HCT116 (cell line): Measurements from ENCODE around the gene EPHX1. TPM values are rescaled to one million over a fixed set of nuclear protein-coding genes. Genes with fewer than 3 reads are reported as not detected.

Experiments used
- ATAC-seq: fragments of 200-7000 bp; cut with Tn5 transposase; 2 replicates; pipeline ENCODE4 v1.9.1; 2020; ENCODE audit warnings: mild to moderate bottlenecking, moderate library complexity
- BruUV-seq: library from RNA; stranded (reverse); fragments of 400-500 nt; replicated peaks from 2 replicates; lab custom pipeline; 2021; lab: Mats Ljungman, UMichigan
- CTCF ChIA-PET: fragments of 300-600 bp; sonication (Branson Sonifier 250); formaldehyde crosslinking; loops from one replicate; lab custom pipeline; 2021; ENCODE audit warnings: antibody characterized with exemption; lab: Charles Lee
- POLR2A ChIA-PET: fragments of 300-600, 350-600 bp; sonication (Branson Sonifier 250); formaldehyde crosslinking; loops from one replicate; lab custom pipeline; 2021; ENCODE audit warnings: antibody characterized with exemption; lab: Charles Lee
- RAD21 ChIA-PET, 2 experiments: fragments of 300-600 bp; sonication (Branson Sonifier 250); formaldehyde crosslinking; loops; one replicate each; lab custom pipeline; 2023; ENCODE audit warnings: low total read pairs in 2 of 2; ENCODE audit not compliant: uncharacterized antibody in 2 of 2, unreplicated experiment in 2 of 2, low non-redundant PET in 1 of 2; lab: Charles Lee
- DNase-seq: peaks from one replicate; pipeline ENCODE4 v3.0.0-alpha.2; 2010; ENCODE audit warnings: low read depth, low spot score
- H2AFZ ChIP-seq: fragments of 200-600 bp; shearing (Covaris generic), sonication (generic); 2 replicates; pipeline ENCODE4 v1.6.1; 2017; ENCODE audit warnings: low read depth, mixed run types, mixed read lengths, antibody characterized with exemption, low read length; ENCODE audit not compliant: poor library complexity, severe bottlenecking
- H3K27ac ChIP-seq: 2 replicates; pipeline ENCODE4 v1.5.1; 2012; ENCODE audit warnings: low read depth, low read length
- H3K27me3 ChIP-seq: fragments of 200-600 bp; sonication (generic); 2 replicates; pipeline ENCODE4 v1.6.1; 2016; ENCODE audit warnings: mixed run types, low read length, mixed read lengths; ENCODE audit not compliant: insufficient read depth
- H3K36me3 ChIP-seq, 2 experiments: fragments of 200-500 bp in 1 of 2; fragments of 200-600 bp in 1 of 2; sonication (Bioruptor generic) in 1 of 2; sonication (generic) in 1 of 2; 2 replicates each; pipeline versions ENCODE4 v1.5.1 to v1.6.1; 2014 to 2016; ENCODE audit warnings: low read length in 2 of 2, inconsistent platforms in 1 of 2, mixed read lengths in 1 of 2, mixed run types in 1 of 2; ENCODE audit not compliant: insufficient read depth in 2 of 2, control insufficient read depth in 1 of 2
- H3K4me1 ChIP-seq, 2 experiments: fragments of 200-600 bp in 1 of 2; sonication (generic) in 1 of 2; 2 replicates each; pipeline versions ENCODE4 v1.5.1 to v1.6.1; 2012 to 2017; ENCODE audit warnings: low read length in 2 of 2, inconsistent platforms in 1 of 2, mild to moderate bottlenecking in 1 of 2, mixed read lengths in 1 of 2, mixed run types in 1 of 2, moderate library complexity in 1 of 2; ENCODE audit not compliant: insufficient read depth in 2 of 2, control insufficient read depth in 1 of 2
- H3K4me2 ChIP-seq: fragments of 200-600 bp; sonication (generic); 2 replicates; pipeline ENCODE4 v1.6.1; 2017; ENCODE audit warnings: mixed run types, low read length, mixed read lengths
- H3K4me3 ChIP-seq, 2 experiments: fragments of 200-600 bp in 1 of 2; sonication (generic) in 1 of 2; replicated peaks in 1 of 2; 2 replicates each; pipeline ENCODE4 v1.5.1; 2011 to 2016; ENCODE audit warnings: low read length in 2 of 2, control low read depth in 1 of 2, low read depth in 1 of 2, mild to moderate bottlenecking in 1 of 2, mixed read lengths in 1 of 2, mixed run types in 1 of 2
- H3K79me2 ChIP-seq: fragments of 200-600 bp; sonication (generic); 2 replicates; pipeline ENCODE4 v1.6.1; 2017; ENCODE audit warnings: mild to moderate bottlenecking, mixed run types, low read length, moderate library complexity, mixed read lengths; ENCODE audit not compliant: insufficient read depth
- H3K9ac ChIP-seq: fragments of 200-600 bp; sonication (generic); 2 replicates; pipeline ENCODE4 v1.6.1; 2016; ENCODE audit warnings: low read length, mixed read lengths
- H3K9me2 ChIP-seq: fragments of 200-600 bp; sonication (generic), shearing (Covaris generic); 2 replicates; pipeline ENCODE4 v1.6.1; 2017; ENCODE audit warnings: mixed run types, mild to moderate bottlenecking, moderate library complexity; ENCODE audit not compliant: insufficient read depth
- H3K9me3 ChIP-seq, 2 experiments: fragments of 200-500 bp in 1 of 2; fragments of 200-600 bp in 1 of 2; sonication (Bioruptor generic) in 1 of 2; sonication (generic) in 1 of 2; 2 replicates each; pipeline ENCODE4 v1.6.1; 2014 to 2017; ENCODE audit warnings: low read length in 2 of 2, mixed read lengths in 2 of 2, inconsistent platforms in 1 of 2, low read depth in 1 of 2, mild to moderate bottlenecking in 1 of 2, mixed run types in 1 of 2, moderate library complexity in 1 of 2; ENCODE audit not compliant: control insufficient read depth in 1 of 2, insufficient read depth in 1 of 2
- H4K20me1 ChIP-seq: fragments of 200-600 bp; sonication (generic), shearing (Covaris generic); 2 replicates; pipeline ENCODE4 v1.6.1; 2017; ENCODE audit warnings: mixed run types, mild to moderate bottlenecking, moderate library complexity; ENCODE audit not compliant: insufficient read depth
- CEBPB ChIP-seq: IDR thresholded peaks from 2 replicates; pipeline ENCODE4 v1.6.1; 2012; ENCODE audit warnings: low read depth
- EZH2 ChIP-seq: fragments of 200-600 bp; sonication (generic); IDR thresholded peaks from 2 replicates; pipeline ENCODE4 v1.6.1; 2017; ENCODE audit warnings: antibody characterized with exemption, mixed run types
- EZH2phosphoT487 ChIP-seq: fragments of 200-600 bp; IDR thresholded peaks from 2 replicates; pipeline ENCODE4 v1.6.1; 2018; ENCODE audit warnings: antibody characterized with exemption, borderline replicate concordance
- FOSL1 ChIP-seq: IDR thresholded peaks from 2 replicates; pipeline ENCODE4 v1.6.1; 2012; ENCODE audit warnings: low read depth
- POLR2A ChIP-seq: IDR thresholded peaks from 2 replicates; pipeline ENCODE4 v1.7.0; 2011; ENCODE audit warnings: borderline replicate concordance; ENCODE audit not compliant: insufficient read depth, insufficient read length; ENCODE audit errors: extremely low read depth
- SIN3A ChIP-seq: IDR thresholded peaks from 2 replicates; pipeline ENCODE4 v1.6.1; 2012; ENCODE audit warnings: low read depth
- SP1 ChIP-seq: IDR thresholded peaks from 2 replicates; pipeline ENCODE4 v1.6.1; 2012; ENCODE audit warnings: low read depth
- TCF7L2 ChIP-seq: IDR thresholded peaks from 2 replicates; pipeline ENCODE4 v1.7.0; 2011; ENCODE audit warnings: borderline replicate concordance, inconsistent platforms; ENCODE audit not compliant: insufficient read depth, insufficient read length; ENCODE audit errors: extremely low read depth
- YY1 ChIP-seq: IDR thresholded peaks from 2 replicates; pipeline ENCODE4 v1.6.1; 2011; ENCODE audit warnings: low read length, low read depth, moderate library complexity, mild to moderate bottlenecking; ENCODE audit not compliant: insufficient replicate concordance; ENCODE audit errors: extremely low read depth
- ZNF274 ChIP-seq: fragments of 200-500 bp; sonication (Bioruptor generic); IDR thresholded peaks from 2 replicates; pipeline ENCODE4 v1.6.1; 2014; ENCODE audit warnings: mild to moderate bottlenecking, low read depth, low read length, inconsistent platforms
- intact Hi-C: fragments of 100-400 bp; cut with micrococcal nuclease; formaldehyde crosslinking; loops from 2 replicates; pipeline ENCODE4 v1.10.0; 2022
- total RNA-seq: library from RNA; stranded (reverse); gene quantifications from one replicate; pipeline ENCODE4 v1.2.1, GENCODE V29; 2021; ENCODE audit not compliant: unreplicated experiment
- TF ChIP-seq, protein P1 (sequence below), 3 experiments: fragments of 200-600 bp in 1 of 3; sonication (generic) in 1 of 3; IDR thresholded peaks in 2 of 3; conservative IDR thresholded peaks in 1 of 3; 2 replicates each; pipeline ENCODE4 v1.5.1; 2012 to 2017; ENCODE audit warnings: low read depth in 2 of 3, low read length in 2 of 3, antibody characterized with exemption in 1 of 3, borderline replicate concordance in 1 of 3, control low read depth in 1 of 3, mild to moderate bottlenecking in 1 of 3, mixed read lengths in 1 of 3, mixed run types in 1 of 3, moderate library complexity in 1 of 3; ENCODE audit not compliant: insufficient read depth in 1 of 3
- TF ChIP-seq, protein P2 (sequence below): IDR thresholded peaks from 2 replicates; pipeline ENCODE4 v1.6.1; 2012; ENCODE audit warnings: low read depth

Gene EPHX1
- total RNA-seq, 1 experiment from 2014 or later: 44.6 TPM

GRCh38 chr1:225862581-225862950, 52.6 kb downstream of the EPHX1 start:
- BruUV-seq: no TSS peak
- CTCF ChIA-PET: no interaction called here
- Histone ChIP-seq H2AFZ (no peak overlapping the region), H3K27ac (no peak overlapping the region), H3K9ac (no peak overlapping the region), H4K20me1 (no peaks in the 10 kb centered on the region; the same call in 1 of the 2 replicates), H3K9me3 (no peaks in the 10 kb centered on the region), H3K4me1 (peaks cover 11 to 15% of the 10 kb centered on the region in 2 experiments), H3K79me2 (no peaks in the 10 kb centered on the region), H3K27me3 (no peaks in the 10 kb centered on the region), H3K4me3 (no peak overlapping the region), H3K36me3 (peaks cover 0 to 11% of the 10 kb centered on the region in 2 experiments; a peak in 3 of 4 replicates), H3K9me2 (no peaks in the 10 kb centered on the region), H3K4me2 (no peak overlapping the region)
- DNase-seq (no peak), ATAC-seq (no peak)
- RAD21 ChIA-PET: no interaction called here
- TF ChIP-seq, protein P1, sequence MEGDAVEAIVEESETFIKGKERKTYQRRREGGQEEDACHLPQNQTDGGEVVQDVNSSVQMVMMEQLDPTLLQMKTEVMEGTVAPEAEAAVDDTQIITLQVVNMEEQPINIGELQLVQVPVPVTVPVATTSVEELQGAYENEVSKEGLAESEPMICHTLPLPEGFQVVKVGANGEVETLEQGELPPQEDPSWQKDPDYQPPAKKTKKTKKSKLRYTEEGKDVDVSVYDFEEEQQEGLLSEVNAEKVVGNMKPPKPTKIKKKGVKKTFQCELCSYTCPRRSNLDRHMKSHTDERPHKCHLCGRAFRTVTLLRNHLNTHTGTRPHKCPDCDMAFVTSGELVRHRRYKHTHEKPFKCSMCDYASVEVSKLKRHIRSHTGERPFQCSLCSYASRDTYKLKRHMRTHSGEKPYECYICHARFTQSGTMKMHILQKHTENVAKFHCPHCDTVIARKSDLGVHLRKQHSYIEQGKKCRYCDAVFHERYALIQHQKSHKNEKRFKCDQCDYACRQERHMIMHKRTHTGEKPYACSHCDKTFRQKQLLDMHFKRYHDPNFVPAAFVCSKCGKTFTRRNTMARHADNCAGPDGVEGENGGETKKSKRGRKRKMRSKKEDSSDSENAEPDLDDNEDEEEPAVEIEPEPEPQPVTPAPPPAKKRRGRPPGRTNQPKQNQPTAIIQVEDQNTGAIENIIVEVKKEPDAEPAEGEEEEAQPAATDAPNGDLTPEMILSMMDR (IDR thresholded peaks at IDR 0.05 in 2 of 3, conservative IDR thresholded peaks at IDR 0.05 in 1 of 3; ENCODE audit: borderline replicate concordance in 1 of 3, insufficient read depth in 1 of 3, low read depth in 2 of 3, low read length in 2 of 3): no peak
- POLR2A ChIA-PET: no interaction called here
- intact Hi-C loops: no loop called here

DNA sequence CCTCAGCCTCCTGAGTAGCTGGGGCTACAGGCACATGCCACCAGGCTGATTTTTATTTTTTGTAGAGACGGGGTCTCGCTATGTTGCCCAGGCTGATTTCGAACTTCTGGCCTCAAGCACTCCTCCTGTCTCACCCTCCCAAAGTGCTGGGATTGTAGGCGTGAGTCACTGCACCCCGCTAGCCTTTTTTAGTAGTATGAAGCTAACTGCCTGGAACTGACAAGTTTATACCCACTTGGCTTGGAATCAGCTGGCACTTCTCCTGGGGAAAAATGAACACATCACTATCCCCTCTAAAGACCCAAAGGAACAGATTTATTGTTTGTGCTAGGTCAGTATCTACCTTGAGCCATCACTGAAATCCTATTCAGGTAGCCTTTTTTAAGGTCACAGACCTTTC, 53.2 kb downstream of the EPHX1 start:
- POLR2A ChIA-PET: no interaction called here
- Histone ChIP-seq H3K36me3 (peaks cover 0 to 11% of the 10 kb centered on the region in 2 experiments; a peak in 3 of 4 replicates), H3K27me3 (no peaks in the 10 kb centered on the region), H3K9ac (no peak overlapping the region), H2AFZ (no peak overlapping the region), H3K79me2 (no peaks in the 10 kb centered on the region), H3K9me3 (no peaks in the 10 kb centered on the region), H3K4me1 (peaks cover 11 to 15% of the 10 kb centered on the region in 2 experiments), H3K9me2 (no peaks in the 10 kb centered on the region), H3K4me3 (no peak overlapping the region), H3K27ac (no peak overlapping the region), H4K20me1 (no peaks in the 10 kb centered on the region; the same call in 1 of the 2 replicates), H3K4me2 (no peak overlapping the region)
- intact Hi-C loops: no loop called here
- no peak for ATAC-seq
- CTCF ChIA-PET: no interaction called here
- no TSS peak for BruUV-seq
- DNase-seq: no peak
- RAD21 ChIA-PET: no interaction called here
- TF ChIP-seq POLR2A (no peak), ZNF274 (no peak), SIN3A (no peak), CEBPB (no peak), TCF7L2 (no peak), EZH2phosphoT487 (no peak), YY1 (no peak), SP1 (no peak), EZH2 (no peak), FOSL1 (no peak)
- TF ChIP-seq, protein P2, sequence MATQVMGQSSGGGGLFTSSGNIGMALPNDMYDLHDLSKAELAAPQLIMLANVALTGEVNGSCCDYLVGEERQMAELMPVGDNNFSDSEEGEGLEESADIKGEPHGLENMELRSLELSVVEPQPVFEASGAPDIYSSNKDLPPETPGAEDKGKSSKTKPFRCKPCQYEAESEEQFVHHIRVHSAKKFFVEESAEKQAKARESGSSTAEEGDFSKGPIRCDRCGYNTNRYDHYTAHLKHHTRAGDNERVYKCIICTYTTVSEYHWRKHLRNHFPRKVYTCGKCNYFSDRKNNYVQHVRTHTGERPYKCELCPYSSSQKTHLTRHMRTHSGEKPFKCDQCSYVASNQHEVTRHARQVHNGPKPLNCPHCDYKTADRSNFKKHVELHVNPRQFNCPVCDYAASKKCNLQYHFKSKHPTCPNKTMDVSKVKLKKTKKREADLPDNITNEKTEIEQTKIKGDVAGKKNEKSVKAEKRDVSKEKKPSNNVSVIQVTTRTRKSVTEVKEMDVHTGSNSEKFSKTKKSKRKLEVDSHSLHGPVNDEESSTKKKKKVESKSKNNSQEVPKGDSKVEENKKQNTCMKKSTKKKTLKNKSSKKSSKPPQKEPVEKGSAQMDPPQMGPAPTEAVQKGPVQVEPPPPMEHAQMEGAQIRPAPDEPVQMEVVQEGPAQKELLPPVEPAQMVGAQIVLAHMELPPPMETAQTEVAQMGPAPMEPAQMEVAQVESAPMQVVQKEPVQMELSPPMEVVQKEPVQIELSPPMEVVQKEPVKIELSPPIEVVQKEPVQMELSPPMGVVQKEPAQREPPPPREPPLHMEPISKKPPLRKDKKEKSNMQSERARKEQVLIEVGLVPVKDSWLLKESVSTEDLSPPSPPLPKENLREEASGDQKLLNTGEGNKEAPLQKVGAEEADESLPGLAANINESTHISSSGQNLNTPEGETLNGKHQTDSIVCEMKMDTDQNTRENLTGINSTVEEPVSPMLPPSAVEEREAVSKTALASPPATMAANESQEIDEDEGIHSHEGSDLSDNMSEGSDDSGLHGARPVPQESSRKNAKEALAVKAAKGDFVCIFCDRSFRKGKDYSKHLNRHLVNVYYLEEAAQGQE: no peak
- TF ChIP-seq, protein P1 (IDR thresholded peaks at IDR 0.05 in 2 of 3, conservative IDR thresholded peaks at IDR 0.05 in 1 of 3; ENCODE audit: borderline replicate concordance in 1 of 3, insufficient read depth in 1 of 3, low read depth in 2 of 3, low read length in 2 of 3): no peak
